Stimulated activated CD4-positive, alpha-beta T cell treated with anti-CD3 and anti-CD28 coated beads, TNF-alpha, amount 100 ng/mL, for 48 hours (primary cell): ENCODE results near the gene FAM163B.
A peak's percentile ranks its signal among the peaks of the same experiment; 100 is the strongest.

Experiments used
- DNase-seq, 3 donors: peaks; one replicate each; pipeline ENCODE4 v3.0.0-alpha.2; 2020; ENCODE audit warnings: low read depth in 3 of 3

Gene FAM163B

DNA sequence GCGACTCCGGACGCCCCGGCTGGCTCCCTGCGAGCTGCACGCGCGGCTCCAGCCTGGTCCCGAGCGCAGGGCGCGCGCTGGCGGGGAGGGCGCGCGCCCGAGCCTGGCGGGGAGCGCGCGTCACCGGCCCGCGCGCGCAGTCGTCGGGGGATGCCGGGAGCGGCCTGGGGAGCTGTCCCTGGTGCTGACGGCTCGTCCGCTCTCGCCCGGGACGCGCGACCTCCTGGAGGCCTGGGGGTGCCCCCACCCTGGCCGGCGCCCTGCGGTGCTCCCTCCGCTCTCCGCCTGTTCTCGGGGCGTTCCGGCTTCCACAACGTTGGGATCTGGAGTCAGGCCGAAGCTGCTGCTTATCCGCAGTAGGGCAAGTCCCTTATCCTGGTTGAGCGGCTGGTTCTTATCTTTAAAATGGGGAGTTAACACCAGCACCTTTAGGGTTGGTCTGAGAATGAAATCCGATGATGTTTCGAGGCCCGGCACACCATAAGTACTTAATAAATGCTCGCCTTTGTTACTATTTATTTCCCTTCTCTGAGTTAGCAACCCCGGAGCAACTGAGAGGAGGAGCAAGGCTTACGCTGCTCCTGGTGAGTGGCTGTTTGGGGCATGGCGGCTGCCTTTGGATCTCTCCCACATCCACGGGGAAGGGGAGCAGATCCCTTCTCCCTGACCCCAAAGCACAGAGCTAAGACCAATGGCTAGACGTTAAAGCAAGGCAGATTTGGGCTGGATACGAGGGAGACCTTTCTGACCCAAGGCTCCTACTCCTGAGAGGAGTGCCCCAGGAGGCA, at the start of gene FAM163B:
Gene FAM163B (minus strand): TSS at position 79 of the 788 bp plus-strand sequence. CDS start 29,166 bp downstream, outside the sequence.
- peak in 1 of 3 donors; percentile 22 for DNase-seq

DNA sequence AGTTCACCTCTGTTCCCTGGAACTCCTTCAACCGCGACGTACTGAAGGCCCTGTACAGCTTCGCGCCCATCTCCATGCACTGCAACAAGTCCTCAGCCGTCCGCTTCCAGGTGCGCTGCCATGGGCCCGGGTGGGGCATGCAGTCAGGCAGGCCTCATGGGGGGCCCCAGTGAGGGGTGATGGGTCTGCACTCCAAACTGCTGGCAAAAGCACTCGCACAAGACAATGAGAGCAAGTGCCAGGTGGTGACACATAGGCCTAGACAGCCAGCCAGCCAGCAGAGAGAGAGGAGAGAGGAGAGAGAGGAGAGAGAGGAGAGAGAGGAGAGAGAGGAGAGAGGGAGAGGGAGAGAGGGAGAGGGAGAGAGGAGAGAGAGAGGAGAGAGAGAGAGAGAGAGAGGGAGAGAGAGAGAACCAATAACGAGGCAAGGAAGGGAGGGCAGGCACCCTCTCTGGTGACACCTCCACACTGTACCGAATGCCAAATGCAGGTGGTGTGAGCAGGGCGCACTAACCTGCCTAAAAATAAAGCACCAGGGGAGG, 48.0 kb upstream of the FAM163B start:
- DNase-seq, result no peak

DNA sequence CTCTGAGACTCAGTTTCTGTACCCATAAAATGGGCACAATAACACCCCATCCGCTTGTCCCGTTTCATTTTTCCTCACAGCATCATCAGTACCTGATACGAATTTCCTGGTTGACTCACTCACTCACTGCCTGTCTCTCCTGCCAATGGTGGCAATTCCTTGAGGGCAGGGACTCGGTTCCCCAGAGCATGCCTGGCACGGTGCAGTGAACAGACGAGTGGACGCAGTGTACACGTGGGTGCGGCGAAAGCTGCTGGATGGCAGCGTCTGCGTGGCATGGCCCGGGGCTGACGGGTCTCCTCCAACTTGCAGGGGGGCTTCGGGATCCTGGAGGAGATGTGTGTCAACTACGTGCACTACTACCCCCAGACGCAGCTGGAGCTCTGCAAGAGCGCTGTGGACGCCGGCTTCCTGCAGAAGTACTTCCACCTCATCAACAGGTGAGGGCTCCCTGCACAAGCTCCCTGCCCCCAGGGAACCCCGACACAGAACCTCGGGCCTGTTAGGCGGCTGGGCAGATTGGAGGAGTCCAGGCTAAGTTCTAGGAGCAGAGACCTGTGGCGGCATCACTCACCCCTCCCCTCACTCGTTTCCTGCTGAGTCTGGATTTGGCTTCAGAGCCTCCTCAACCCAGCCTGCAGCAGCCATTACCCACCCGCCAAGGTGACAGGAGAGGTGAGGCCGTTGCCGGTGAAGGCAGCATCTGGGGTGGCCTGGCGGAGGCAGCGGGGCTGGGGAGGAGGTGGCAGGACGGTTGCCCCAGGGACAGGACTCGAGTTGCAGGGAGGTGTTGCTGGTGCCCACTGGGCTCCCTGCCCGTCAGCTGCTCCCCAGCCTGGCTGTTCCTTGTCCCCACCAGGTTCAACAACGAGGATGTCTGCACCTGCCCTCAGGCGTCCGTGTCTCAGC, 47.3 kb upstream of the FAM163B start:
- no peak for DNase-seq

- no peak for DNase-seq
Observed at GRCh38 chr9:133655701-133656100, 46.5 kb upstream of the FAM163B start.

- no peak for DNase-seq
Observed at GRCh38 chr9:133654736-133655657, 45.8 kb upstream of the FAM163B start.

DNA sequence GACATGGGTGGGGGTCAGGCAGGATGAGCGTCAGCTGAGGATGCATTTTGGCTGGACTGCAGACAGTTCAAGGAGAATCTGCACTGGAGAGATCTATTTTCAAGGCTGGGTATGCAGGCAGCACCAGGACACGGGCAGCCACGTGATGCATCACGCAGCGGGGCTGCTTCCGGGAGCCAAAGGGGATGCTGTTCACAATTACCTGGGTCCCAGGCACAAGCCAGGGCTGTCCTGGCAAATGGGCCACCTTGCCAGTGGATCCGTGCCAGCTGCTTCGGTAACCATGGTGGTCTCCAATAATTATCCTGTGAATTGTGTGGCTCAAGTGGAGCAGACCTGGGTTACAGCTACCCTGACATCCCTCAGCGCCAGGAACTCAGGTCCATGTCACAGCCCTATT, 44.4 kb upstream of the FAM163B start:
- no peak for DNase-seq

DNA sequence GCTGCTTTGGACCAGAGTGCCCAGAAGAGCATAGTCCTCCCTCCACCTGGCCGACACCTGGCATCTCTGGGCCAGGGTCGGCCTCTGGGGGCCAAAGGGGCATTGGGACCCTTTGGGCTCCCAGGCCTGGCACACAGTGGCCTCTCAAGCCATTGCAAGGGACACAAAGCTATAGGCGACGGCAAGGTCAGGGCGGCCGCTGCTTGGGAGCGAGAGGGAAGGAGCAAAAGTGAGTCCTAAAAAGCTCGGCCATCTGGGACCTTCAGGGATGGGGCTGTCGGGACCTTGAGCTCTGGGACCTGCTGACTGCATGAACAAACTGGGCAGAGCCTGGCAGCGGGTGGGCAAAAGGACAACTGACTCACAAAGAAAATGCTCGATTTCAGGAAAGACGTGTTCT, 40.8 kb upstream of the FAM163B start:
- DNase-seq, result no peak

DNA sequence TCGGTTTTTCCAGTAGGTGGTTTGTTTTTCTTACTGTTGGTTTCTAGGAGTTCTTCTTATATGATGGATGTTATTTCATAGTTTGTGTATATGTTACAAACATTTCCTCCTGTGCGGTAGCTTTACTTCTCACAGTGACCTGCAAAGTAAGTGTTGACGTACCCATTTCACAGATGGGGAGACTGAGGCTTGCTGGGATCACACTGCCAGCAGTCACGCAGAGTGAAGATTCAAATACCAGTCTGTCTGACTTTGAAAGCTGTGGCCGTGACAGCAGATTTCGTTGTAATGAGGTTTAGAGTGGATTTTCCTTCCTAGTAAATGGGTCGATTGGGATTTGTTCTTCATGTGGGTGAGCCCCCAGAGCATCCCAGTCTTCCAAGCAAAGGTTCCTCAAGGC, 40.0 kb upstream of the FAM163B start:
- no peak for DNase-seq

DNA sequence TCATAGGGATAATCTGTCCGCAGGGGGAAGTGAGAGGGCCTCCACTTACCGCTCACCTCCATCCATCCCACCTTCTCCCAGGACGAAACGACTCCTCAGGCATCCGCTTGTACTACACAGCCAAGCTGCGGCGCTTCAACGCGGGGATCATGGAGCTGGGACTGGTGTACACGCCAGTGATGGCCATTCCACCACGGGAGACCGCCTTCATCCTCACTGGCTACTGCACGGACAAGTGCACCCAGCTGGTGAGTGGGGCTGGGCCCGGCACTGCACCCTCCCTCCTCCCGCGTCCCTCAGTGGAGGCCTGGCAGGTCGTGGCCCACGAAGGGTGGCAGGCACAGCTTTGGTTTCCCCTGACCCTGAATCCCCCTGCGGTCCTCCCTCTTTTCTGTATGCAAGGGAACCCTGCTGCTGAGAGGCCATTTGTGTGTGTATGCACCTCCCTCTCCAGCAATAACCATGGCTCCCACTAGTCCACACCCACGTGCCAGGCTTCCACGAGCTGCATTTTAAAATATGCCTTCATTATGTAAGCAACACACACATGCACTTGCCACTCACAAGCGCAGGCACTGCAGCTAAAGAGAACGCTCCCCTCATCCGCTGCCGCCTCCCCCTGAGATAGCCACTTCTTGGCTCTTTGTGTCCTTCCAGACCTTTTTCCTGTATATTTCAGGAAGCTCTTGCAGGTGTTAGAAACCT, 38.7 kb upstream of the FAM163B start:
- no peak for DNase-seq

- DNase-seq, result no peak
Observed at GRCh38 chr9:133647148-133647547, 38.0 kb upstream of the FAM163B start.

GRCh38 chr9:133645021-133645765, 36.0 kb upstream of the FAM163B start:
- no peak for DNase-seq

- no peak for DNase-seq
Observed at GRCh38 chr9:133643978-133644760, 35.0 kb upstream of the FAM163B start.

DNA sequence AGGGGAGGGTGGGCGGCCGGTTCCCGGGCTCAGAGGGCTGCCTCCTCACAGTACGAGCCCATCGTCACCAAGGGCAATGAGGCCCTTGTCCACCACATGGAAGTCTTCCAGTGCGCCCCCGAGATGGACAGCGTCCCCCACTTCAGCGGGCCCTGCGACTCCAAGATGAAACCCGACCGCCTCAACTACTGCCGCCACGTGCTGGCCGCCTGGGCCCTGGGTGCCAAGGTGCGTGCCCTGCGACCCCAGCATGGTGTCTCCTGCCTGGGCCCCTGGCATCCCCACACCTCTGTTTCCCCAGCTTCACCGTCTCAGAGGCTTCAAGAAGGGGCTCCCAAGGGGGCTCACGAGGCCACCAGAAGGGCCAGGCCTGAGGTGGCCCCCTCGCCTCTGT, 34.2 kb upstream of the FAM163B start:
- no peak for DNase-seq

DNA sequence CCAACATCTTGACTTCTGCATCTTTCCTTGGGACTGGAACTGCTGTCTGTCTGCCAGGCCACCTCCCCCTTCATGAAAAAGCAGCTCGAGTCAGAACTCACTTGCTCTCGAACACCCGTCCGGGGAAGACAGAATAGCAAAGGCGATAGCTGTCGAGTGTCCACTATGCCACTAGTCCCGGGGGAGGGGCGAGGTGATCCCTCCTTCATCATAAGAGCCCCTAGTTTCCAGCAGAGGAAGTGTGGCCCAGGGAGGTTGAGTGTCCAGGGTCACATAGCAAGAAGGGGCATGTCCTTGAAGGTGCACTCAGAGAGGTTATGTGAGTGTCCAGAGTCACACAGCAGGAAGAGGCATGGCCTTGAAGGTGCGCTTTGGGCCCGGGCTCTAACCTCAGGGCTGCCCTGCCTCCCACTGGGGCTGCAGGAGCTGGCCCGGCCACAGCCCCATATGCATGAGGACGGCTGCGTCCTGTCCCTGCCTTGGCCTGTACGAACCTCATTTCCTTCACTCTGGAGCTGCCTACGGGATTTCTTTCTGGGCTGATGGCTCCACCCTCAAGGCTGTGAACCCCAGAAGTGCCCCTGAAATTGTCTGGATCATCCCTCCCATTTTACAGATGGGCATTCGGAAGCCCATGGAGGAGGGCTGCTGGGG, 33.6 kb upstream of the FAM163B start:
- DNase-seq, result no peak

DNA sequence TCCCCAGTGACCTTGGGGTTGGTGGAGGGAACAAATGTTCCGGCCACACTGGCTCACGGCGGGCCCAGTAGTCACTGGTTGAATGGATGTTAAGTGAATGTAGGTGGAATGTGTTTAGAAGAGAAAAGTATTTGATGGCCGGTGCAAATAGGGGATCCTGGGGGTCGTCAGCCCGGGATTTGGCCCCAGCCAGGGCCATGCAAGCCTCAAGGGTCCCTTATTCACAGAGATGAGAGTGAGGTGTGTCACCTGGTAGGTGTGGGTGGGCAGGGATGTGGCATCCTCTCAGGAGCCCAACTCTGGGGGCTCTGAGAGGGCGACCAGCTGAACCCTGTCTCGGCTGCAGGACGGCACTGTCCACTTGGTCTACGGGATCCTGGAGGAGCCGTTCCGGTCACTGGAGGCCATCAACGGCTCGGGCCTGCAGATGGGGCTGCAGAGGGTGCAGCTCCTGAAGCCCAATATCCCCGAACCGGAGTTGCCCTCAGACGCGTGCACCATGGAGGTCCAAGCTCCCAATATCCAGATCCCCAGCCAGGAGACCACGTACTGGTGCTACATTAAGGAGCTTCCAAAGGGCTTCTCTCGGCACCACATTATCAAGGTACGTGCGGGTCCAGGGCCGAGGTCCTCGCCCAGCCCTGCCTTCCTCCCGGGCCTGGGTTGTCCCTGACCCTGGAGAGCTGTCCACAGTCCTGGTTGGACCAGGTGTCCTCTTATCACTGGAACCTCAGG, 32.8 kb upstream of the FAM163B start:
- no peak for DNase-seq

GRCh38 chr9:133641396-133641655, 32.1 kb upstream of the FAM163B start:
- no peak for DNase-seq

GRCh38 chr9:133640580-133641395, 31.6 kb upstream of the FAM163B start:
- no peak for DNase-seq
